Measurements from ENCODE around the gene SOWAHA. TPM values are rescaled to one million over a fixed set of nuclear protein-coding genes. Genes with fewer than 3 reads are reported as not detected.

SOWAHA gene
- total RNA-seq, 1 experiment from 2014 or later: not detected

DNA sequence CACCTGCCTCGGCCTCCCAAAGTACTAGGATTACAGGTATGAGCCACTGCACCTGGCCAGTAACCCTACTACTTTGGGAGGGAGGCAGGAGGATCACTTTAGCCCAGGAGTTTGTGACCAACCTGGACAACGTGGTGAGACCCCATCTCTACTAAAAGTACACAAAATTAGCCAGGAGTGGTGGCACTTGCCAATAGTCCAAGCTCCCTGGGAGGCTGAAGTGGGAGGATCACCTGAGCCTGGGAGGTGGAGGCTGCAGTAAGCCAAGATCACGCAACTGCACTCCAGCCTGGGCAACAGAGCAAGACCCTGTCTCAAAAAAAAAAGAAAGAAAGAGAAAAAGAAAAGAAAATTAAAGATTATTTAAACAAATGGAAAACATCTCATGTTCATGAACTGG, 42.9 kb downstream of the SOWAHA start:
- ChIA-PET POLR2A (ENCODE audit: unreplicated experiment) (no interaction called here), CTCF (no interaction called here)
- Histone ChIP-seq H3K79me2 (ENCODE audit: low read depth) (no peaks in the 10 kb centered on the region), H3K36me3 (ENCODE audit: low read depth) (no peaks in the 10 kb centered on the region), H3K9me3 (ENCODE audit: insufficient read depth, low read depth) (no peaks in the 10 kb centered on the region), H3K9me2 (ENCODE audit: insufficient read depth) (no peaks in the 10 kb centered on the region), H3K27me3 (ENCODE audit: insufficient read depth, low read depth) (no peaks in the 10 kb centered on the region), H3K4me2 (no peak overlapping the region), H2AFZ (no peak overlapping the region), H4K20me1 (ENCODE audit: insufficient read depth) (no peaks in the 10 kb centered on the region), H3F3A (ENCODE audit: insufficient read depth, low read depth) (no peaks in the 10 kb centered on the region), H3K27ac (no peak overlapping the region), H3K4me1 (replicated peaks; ENCODE audit: insufficient read depth) (no peaks in the 10 kb centered on the region), H3K4me3 (no peak overlapping the region)
- no TSS peak for BruUV-seq (replicated peaks)
- no peak for DNase-seq
- intact Hi-C loops (cut with micrococcal nuclease; ENCODE audit: unreplicated experiment): no loop called here
- TF ChIP-seq EZH2 (IDR thresholded peaks at IDR 0.05; ENCODE audit: low read depth): no peak
- TF ChIP-seq, protein P1, sequence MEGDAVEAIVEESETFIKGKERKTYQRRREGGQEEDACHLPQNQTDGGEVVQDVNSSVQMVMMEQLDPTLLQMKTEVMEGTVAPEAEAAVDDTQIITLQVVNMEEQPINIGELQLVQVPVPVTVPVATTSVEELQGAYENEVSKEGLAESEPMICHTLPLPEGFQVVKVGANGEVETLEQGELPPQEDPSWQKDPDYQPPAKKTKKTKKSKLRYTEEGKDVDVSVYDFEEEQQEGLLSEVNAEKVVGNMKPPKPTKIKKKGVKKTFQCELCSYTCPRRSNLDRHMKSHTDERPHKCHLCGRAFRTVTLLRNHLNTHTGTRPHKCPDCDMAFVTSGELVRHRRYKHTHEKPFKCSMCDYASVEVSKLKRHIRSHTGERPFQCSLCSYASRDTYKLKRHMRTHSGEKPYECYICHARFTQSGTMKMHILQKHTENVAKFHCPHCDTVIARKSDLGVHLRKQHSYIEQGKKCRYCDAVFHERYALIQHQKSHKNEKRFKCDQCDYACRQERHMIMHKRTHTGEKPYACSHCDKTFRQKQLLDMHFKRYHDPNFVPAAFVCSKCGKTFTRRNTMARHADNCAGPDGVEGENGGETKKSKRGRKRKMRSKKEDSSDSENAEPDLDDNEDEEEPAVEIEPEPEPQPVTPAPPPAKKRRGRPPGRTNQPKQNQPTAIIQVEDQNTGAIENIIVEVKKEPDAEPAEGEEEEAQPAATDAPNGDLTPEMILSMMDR (conservative IDR thresholded peaks at IDR 0.05): no peak

DNA sequence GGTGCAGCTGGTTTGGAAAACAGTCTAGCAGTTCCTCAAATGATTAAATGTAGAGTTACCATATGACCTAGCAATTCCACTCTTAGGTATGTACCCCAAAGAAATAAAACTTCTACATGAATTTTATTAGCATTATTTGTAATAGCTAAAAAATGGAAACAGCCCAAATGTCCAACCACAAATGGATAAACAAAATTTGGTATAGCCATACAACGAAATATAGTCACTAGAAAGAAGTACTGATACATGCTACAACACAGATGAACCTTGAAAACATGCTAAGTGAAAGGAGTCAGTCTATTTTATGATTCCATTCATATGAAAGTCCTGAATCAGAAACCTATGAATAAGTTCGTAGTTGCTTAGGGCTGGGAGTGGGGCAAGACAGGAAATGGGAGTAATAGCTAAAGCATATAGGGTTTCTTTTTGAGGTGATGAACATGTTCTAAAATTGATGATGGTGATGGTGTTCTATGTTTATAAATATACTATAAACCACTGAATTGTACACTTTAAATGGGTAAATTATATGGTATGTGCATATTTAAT, 46.9 kb downstream of the SOWAHA start:
- ChIA-PET POLR2A (ENCODE audit: unreplicated experiment) (no interaction called here), CTCF (no interaction called here)
- no peaks in the 10 kb centered on the region for H3K79me2 ChIP-seq (ENCODE audit: low read depth)
- H3K4me2 ChIP-seq: no peak overlapping the region
- no peak overlapping the region for H2AFZ ChIP-seq
- TF ChIP-seq, protein P1 (conservative IDR thresholded peaks at IDR 0.05): no peak
- no peak for TF ChIP-seq EZH2 (IDR thresholded peaks at IDR 0.05; ENCODE audit: low read depth)
- no peaks in the 10 kb centered on the region for H3K9me2 ChIP-seq (ENCODE audit: insufficient read depth)
- H3K9me3 ChIP-seq (ENCODE audit: insufficient read depth, low read depth): no peaks in the 10 kb centered on the region
- DNase-seq: no peak
- H3K27me3 ChIP-seq (ENCODE audit: insufficient read depth, low read depth): no peaks in the 10 kb centered on the region
- intact Hi-C loops (cut with micrococcal nuclease; ENCODE audit: unreplicated experiment): loop anchor here (10.0 kb wide), 1 partner anchor 795 kb away; the partner anchor contains the start of gene IL3
- BruUV-seq (replicated peaks): no TSS peak
- no peaks in the 10 kb centered on the region for H4K20me1 ChIP-seq (ENCODE audit: insufficient read depth)
- H3K27ac ChIP-seq: no peak overlapping the region
- H3K36me3 ChIP-seq (ENCODE audit: low read depth): no peaks in the 10 kb centered on the region
- no peak overlapping the region for H3K4me3 ChIP-seq
- no peaks in the 10 kb centered on the region for H3K4me1 ChIP-seq (replicated peaks; ENCODE audit: insufficient read depth)
- no peaks in the 10 kb centered on the region for H3F3A ChIP-seq (ENCODE audit: insufficient read depth, low read depth)

GRCh38 chr5:132860742-132861141, 47.6 kb downstream of the SOWAHA start:
- H2AFZ ChIP-seq: no peak overlapping the region
- no peaks in the 10 kb centered on the region for H3K9me2 ChIP-seq (ENCODE audit: insufficient read depth)
- no peaks in the 10 kb centered on the region for H3K9me3 ChIP-seq (ENCODE audit: insufficient read depth, low read depth)
- no TSS peak for BruUV-seq (replicated peaks)
- peaks cover 8% of the 10 kb centered on the region for H3K4me1 ChIP-seq (replicated peaks; ENCODE audit: insufficient read depth)
- no peaks in the 10 kb centered on the region for H3K27me3 ChIP-seq (ENCODE audit: insufficient read depth, low read depth)
- CTCF ChIA-PET: no interaction called here
- DNase-seq: no peak
- intact Hi-C loops (cut with micrococcal nuclease; ENCODE audit: unreplicated experiment): loop anchor here (10.0 kb wide), 1 partner anchor 796 kb away; the partner anchor contains the start of gene IL3
- no peaks in the 10 kb centered on the region for H3K79me2 ChIP-seq (ENCODE audit: low read depth)
- no peak for TF ChIP-seq EZH2 (IDR thresholded peaks at IDR 0.05; ENCODE audit: low read depth)
- TF ChIP-seq, protein P1 (conservative IDR thresholded peaks at IDR 0.05): no peak
- H3F3A ChIP-seq (ENCODE audit: insufficient read depth, low read depth): no peaks in the 10 kb centered on the region
- H3K27ac ChIP-seq: no peak overlapping the region
- no peaks in the 10 kb centered on the region for H4K20me1 ChIP-seq (ENCODE audit: insufficient read depth)
- no peak overlapping the region for H3K4me2 ChIP-seq
- POLR2A ChIA-PET (ENCODE audit: unreplicated experiment): no interaction called here
- H3K4me3 ChIP-seq: no peak overlapping the region
- H3K36me3 ChIP-seq (ENCODE audit: low read depth): no peaks in the 10 kb centered on the region

Data from PC-9 (cell line).